RCC 7860 (cell line): ENCODE data around the gene PHLPP1.

ENCODE experiments used
- DNase-seq: peaks from one replicate; pipeline ENCODE4 v3.0.0-alpha.2; 2015; ENCODE audit warnings: low spot score
- FAIRE-seq: peaks from 2 replicates; lab custom pipeline; 2012; peaks lifted over from hg19 to GRCh38; lab: Jason Lieb, UNC

Gene PHLPP1

GRCh38 chr18:62771494-62772270 lies 56.3 kb downstream of the PHLPP1 start:
- DNase-seq = no peak
- FAIRE-seq = no peak

- FAIRE-seq = no peak
- DNase-seq = no peak
Observed at GRCh38 chr18:62772860-62773584, 57.7 kb downstream of the PHLPP1 start.

- FAIRE-seq = no peak
Observed at GRCh38 chr18:62773691-62774090, 58.4 kb downstream of the PHLPP1 start.

GRCh38 chr18:62776024-62776570 lies 60.8 kb downstream of the PHLPP1 start:
- FAIRE-seq (no peak), DNase-seq (no peak)

More at GRCh38 chr18:62773691-62774090, 58.4 kb downstream of the PHLPP1 start:
- no peak for DNase-seq

GRCh38 chr18:62777814-62778213 lies 62.5 kb downstream of the PHLPP1 start:
- no peak for FAIRE-seq
- DNase-seq = no peak

- FAIRE-seq = no peak
Observed at GRCh38 chr18:62778976-62779869, 63.9 kb downstream of the PHLPP1 start.

GRCh38 chr18:62781262-62781661 lies 65.9 kb downstream of the PHLPP1 start:
- FAIRE-seq (no peak), DNase-seq (no peak)

More at GRCh38 chr18:62778976-62779869, 63.9 kb downstream of the PHLPP1 start:
- no peak for DNase-seq

GRCh38 chr18:62781893-62782292 lies 66.6 kb downstream of the PHLPP1 start:
- FAIRE-seq (no peak), DNase-seq (peak; percentile 47)

- DNase-seq (no peak), FAIRE-seq (no peak)
Observed at GRCh38 chr18:62784338-62784965, 69.1 kb downstream of the PHLPP1 start.

- FAIRE-seq (no peak), DNase-seq (no peak)
Observed at GRCh38 chr18:62784966-62785413, 69.6 kb downstream of the PHLPP1 start.

- no peak for FAIRE-seq
Observed at GRCh38 chr18:62786689-62787088, 71.3 kb downstream of the PHLPP1 start.

GRCh38 chr18:62788111-62788510 lies 72.8 kb downstream of the PHLPP1 start:
- FAIRE-seq (no peak), DNase-seq (no peak)

More at GRCh38 chr18:62786689-62787088, 71.3 kb downstream of the PHLPP1 start:
- DNase-seq = no peak

- FAIRE-seq (no peak), DNase-seq (no peak)
Observed at GRCh38 chr18:62788876-62789275, 73.5 kb downstream of the PHLPP1 start.

GRCh38 chr18:62790871-62791772 lies 75.8 kb downstream of the PHLPP1 start:
- DNase-seq = no peak
- FAIRE-seq = no peak

- FAIRE-seq (no peak), DNase-seq (no peak)
Observed at GRCh38 chr18:62792016-62792415, 76.7 kb downstream of the PHLPP1 start.

- FAIRE-seq (no peak), DNase-seq (no peak)
Observed at GRCh38 chr18:62795813-62796212, 80.5 kb downstream of the PHLPP1 start.

- FAIRE-seq (no peak), DNase-seq (no peak)
Observed at GRCh38 chr18:62796216-62796621, 80.9 kb downstream of the PHLPP1 start.

- DNase-seq (no peak), FAIRE-seq (no peak)
Observed at GRCh38 chr18:62797329-62797728, 82.0 kb downstream of the PHLPP1 start.

GRCh38 chr18:62799977-62800376 lies 84.6 kb downstream of the PHLPP1 start:
- DNase-seq (no peak), FAIRE-seq (no peak)
